Endothelial cell of umbilical vein (primary cell): ENCODE data around the gene VPS37D. TPM values are rescaled to one million over a fixed set of nuclear protein-coding genes. Genes with fewer than 3 reads are reported as not detected.

Source experiments
- BruUV-seq: library from RNA; stranded (reverse); fragments of 400-500 nt; replicated peaks from 2 replicates; lab custom pipeline; 2021; lab: Mats Ljungman, UMichigan
- CTCF ChIA-PET: fragments of 300-600, 350-600 bp; sonication (Branson Sonifier 250); formaldehyde crosslinking; loops from one replicate; lab custom pipeline; 2021; ENCODE audit warnings: antibody characterized with exemption, inconsistent platforms; lab: Charles Lee
- POLR2A ChIA-PET: fragments of 300-600, 350-600 bp; sonication (Branson Sonifier 250); formaldehyde crosslinking; loops from one replicate; lab custom pipeline; 2021; ENCODE audit warnings: antibody characterized with exemption, inconsistent platforms; lab: Charles Lee
- DNase-seq: peaks from one replicate; pipeline ENCODE4 v3.0.0-alpha.2; 2011; ENCODE audit warnings: low read depth, low spot score
- FAIRE-seq: peaks from 2 replicates; lab custom pipeline; 2011; peaks lifted over from hg19 to GRCh38; lab: Jason Lieb, UNC
- H2AFZ ChIP-seq: 2 replicates; pipeline ENCODE4 v1.6.0; 2012; ENCODE audit warnings: low read depth, low read length, control low read depth, inconsistent platforms
- H3K27ac ChIP-seq: 2 replicates; pipeline ENCODE4 v1.5.1; 2011; ENCODE audit warnings: low read depth, mild to moderate bottlenecking, control low read depth, low read length, moderate library complexity; ENCODE audit not compliant: insufficient read depth
- H3K27me3 ChIP-seq, 2 experiments: 2 replicates each; pipeline versions ENCODE4 v1.6.0 to v1.6.1; 2011; ENCODE audit warnings: low read length in 2 of 2, mixed read lengths in 1 of 2; ENCODE audit not compliant: control insufficient read depth in 2 of 2, insufficient read depth in 2 of 2
- H3K36me3 ChIP-seq, 2 experiments: 2 replicates in 1 of 2; 3 replicates in 1 of 2; pipeline ENCODE4 v1.5.1; 2011; ENCODE audit warnings: low read length in 2 of 2, mild to moderate bottlenecking in 1 of 2, moderate library complexity in 1 of 2; ENCODE audit not compliant: control insufficient read depth in 2 of 2, insufficient read depth in 2 of 2; ENCODE audit errors: extremely low read depth in 1 of 2
- H3K4me1 ChIP-seq: 3 replicates; pipeline ENCODE4 v1.5.1; 2011; ENCODE audit warnings: mild to moderate bottlenecking, low read length; ENCODE audit not compliant: control insufficient read depth, insufficient read depth; ENCODE audit errors: extremely low read depth
- H3K4me2 ChIP-seq: 2 replicates; pipeline ENCODE4 v1.6.1; 2011; ENCODE audit warnings: low read length, control low read depth, mixed read lengths; ENCODE audit not compliant: insufficient read depth
- H3K4me3 ChIP-seq, 3 experiments: fragments of 200-600 bp in 1 of 3; sonication (generic), shearing (Covaris generic) in 1 of 3; replicated peaks in 1 of 3; 2 replicates each; pipeline ENCODE4 v1.5.1; 2011 to 2016; ENCODE audit warnings: control low read depth in 3 of 3, low read length in 3 of 3, mild to moderate bottlenecking in 2 of 3, inconsistent platforms in 1 of 3, low read depth in 1 of 3, moderate library complexity in 1 of 3; ENCODE audit not compliant: insufficient read depth in 1 of 3
- H3K79me2 ChIP-seq: 2 replicates; pipeline ENCODE4 v1.6.0; 2012; ENCODE audit warnings: low read length, inconsistent platforms; ENCODE audit not compliant: control insufficient read depth, insufficient read depth
- H3K9ac ChIP-seq: replicated peaks from 2 replicates; pipeline ENCODE3; 2011; ENCODE audit warnings: low read length, control low read depth; ENCODE audit not compliant: insufficient read depth; ENCODE audit errors: extremely low read depth
- H3K9me1 ChIP-seq: replicated peaks from 3 replicates; pipeline ENCODE4 v1.6.0; 2011; ENCODE audit warnings: mild to moderate bottlenecking, low read length; ENCODE audit not compliant: control insufficient read depth, insufficient read depth; ENCODE audit errors: extremely low read depth
- H3K9me3 ChIP-seq: replicated peaks from 2 replicates; pipeline ENCODE4 v1.5.1; 2012; ENCODE audit warnings: low read length, inconsistent platforms; ENCODE audit not compliant: control insufficient read depth, insufficient read depth
- H4K20me1 ChIP-seq: replicated peaks from 2 replicates; pipeline ENCODE3; 2011; ENCODE audit warnings: mild to moderate bottlenecking, low read length; ENCODE audit not compliant: control insufficient read depth, insufficient read depth; ENCODE audit errors: extremely low read depth
- CTCF ChIP-seq, 2 donors: IDR thresholded peaks; 1 replicate in 1 of 2; 2 replicates in 1 of 2; pipeline ENCODE4 v1.5.1; 2011; ENCODE audit warnings: low read length in 2 of 2, mild to moderate bottlenecking in 2 of 2, moderate library complexity in 2 of 2, control low read depth in 1 of 2, inconsistent platforms in 1 of 2, low read depth in 1 of 2; ENCODE audit not compliant: insufficient read depth in 1 of 2; ENCODE audit errors: extremely low read depth in 1 of 2
- EZH2 ChIP-seq: IDR thresholded peaks from 2 replicates; pipeline ENCODE4 v1.6.1; 2012; ENCODE audit warnings: borderline replicate concordance, low read depth, mild to moderate bottlenecking, moderate library complexity, low read length, inconsistent platforms; ENCODE audit not compliant: severe bottlenecking
- FOS ChIP-seq: IDR thresholded peaks from 2 replicates; pipeline ENCODE4 v1.6.1; 2011; ENCODE audit warnings: mild to moderate bottlenecking, low read length, moderate library complexity, borderline replicate concordance; ENCODE audit not compliant: insufficient read depth
- GATA2 ChIP-seq: IDR thresholded peaks from 2 replicates; pipeline ENCODE4 v1.7.0; 2011; ENCODE audit warnings: low read depth, mild to moderate bottlenecking, moderate library complexity, mixed read lengths, low read length; ENCODE audit not compliant: insufficient read length, insufficient read depth
- JUN ChIP-seq: IDR thresholded peaks from 2 replicates; pipeline ENCODE4 v1.6.1; 2011; ENCODE audit warnings: borderline replicate concordance, low read depth; ENCODE audit not compliant: insufficient read length, insufficient read depth
- MYC ChIP-seq: IDR thresholded peaks from one replicate; pipeline ENCODE4 v1.6.1; 2011; ENCODE audit warnings: mild to moderate bottlenecking, low read depth, low read length
- POLR2A ChIP-seq: IDR thresholded peaks from 2 replicates; pipeline ENCODE4 v1.6.1; 2012; ENCODE audit warnings: low read depth, mild to moderate bottlenecking, control low read depth, low read length
- POLR2AphosphoS5 ChIP-seq: IDR thresholded peaks from 2 replicates; pipeline ENCODE4 v1.6.1; 2012; ENCODE audit warnings: low read depth, mild to moderate bottlenecking, control low read depth, low read length, moderate library complexity; ENCODE audit not compliant: insufficient read depth
- dilution Hi-C: fragments of 300-500 bp; cut with MboI; formaldehyde crosslinking; loops from one replicate; pipeline ENCODE4 v1.15.0; 2019; ENCODE audit warnings: low sequenced_read_pairs; ENCODE audit not compliant: extremely low pct_ligation_motif_present
- intact Hi-C: fragments of 100-400 bp; cut with micrococcal nuclease; formaldehyde crosslinking; loops from one replicate; pipeline ENCODE4 v1.10.0; 2022
- polyA plus RNA-seq, 4 experiments: library from polyadenylated mRNA; depleted of rRNA in 3 of 4; stranded (reverse) in 3 of 4; unstranded in 1 of 4; fragments of >200 nt; gene quantifications; 2 replicates each; pipeline versions ENCODE4 v1.2.1 to v1.2.3, GENCODE V29; 2011 to 2012; ENCODE audit warnings: missing spikeins in 1 of 4
- total RNA-seq: library from RNA; stranded (reverse); gene quantifications from 2 replicates; pipeline ENCODE4 v1.2.3, GENCODE V29; 2021
- TF ChIP-seq, protein P1 (sequence below): IDR thresholded peaks from 2 replicates; pipeline ENCODE4 v1.6.1; 2011; ENCODE audit not compliant: insufficient read depth, insufficient read length

The VPS37D gene
- total and polyA plus RNA-seq, 2 donors (not counting 3 experiments of a cell fraction or from before 2014, with no cell fraction given): 2.0 to 2.1 TPM

DNA sequence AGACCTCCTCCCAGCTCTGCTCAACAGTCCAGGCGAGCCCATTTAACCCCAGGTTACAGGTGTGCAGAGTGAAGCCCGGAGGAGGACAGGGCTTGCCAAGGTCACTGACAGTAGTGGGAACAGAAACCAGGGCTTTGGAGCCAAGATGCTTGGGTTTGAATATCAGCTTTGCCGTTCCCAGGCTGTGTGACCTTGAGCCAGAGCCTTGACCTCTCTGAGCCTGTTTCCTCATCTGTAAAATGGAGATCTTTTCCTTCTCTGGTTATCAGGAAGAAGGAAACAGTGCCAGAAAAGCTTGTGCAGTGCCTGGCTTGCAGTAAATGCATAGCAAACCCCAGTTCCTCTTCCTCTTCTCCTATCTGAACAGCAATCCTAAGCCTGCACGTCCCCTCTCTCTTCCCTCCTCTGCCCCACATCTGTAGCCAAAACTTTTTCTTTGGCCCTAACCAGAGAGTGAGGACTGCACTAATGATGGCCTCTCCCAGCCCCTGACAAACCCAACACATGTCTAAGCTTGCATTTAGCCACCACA, 21.9 kb upstream of the VPS37D start:
- dilution Hi-C loops: no loop called here
- FAIRE-seq (no peak), DNase-seq (no peak)
- no peak overlapping the region for H2AFZ ChIP-seq
- H3K4me1 ChIP-seq: peaks cover 4% of the 10 kb centered on the region
- peaks cover 2% of the 10 kb centered on the region for H3K9me3 ChIP-seq
- H4K20me1 ChIP-seq: no peaks in the 10 kb centered on the region
- H3K27me3 ChIP-seq: peaks cover 38 to 48% of the 10 kb centered on the region in 2 experiments
- no peak overlapping the region for H3K4me3 ChIP-seq
- no peaks in the 10 kb centered on the region for H3K9me1 ChIP-seq
- BruUV-seq: no TSS peak
- no peaks in the 10 kb centered on the region for H3K36me3 ChIP-seq
- no peak overlapping the region for H3K27ac ChIP-seq
- H3K4me2 ChIP-seq: no peak overlapping the region
- H3K9ac ChIP-seq: no peak overlapping the region
- intact Hi-C loops: no loop called here
- POLR2A ChIA-PET: no interaction called here
- TF ChIP-seq, protein P1, sequence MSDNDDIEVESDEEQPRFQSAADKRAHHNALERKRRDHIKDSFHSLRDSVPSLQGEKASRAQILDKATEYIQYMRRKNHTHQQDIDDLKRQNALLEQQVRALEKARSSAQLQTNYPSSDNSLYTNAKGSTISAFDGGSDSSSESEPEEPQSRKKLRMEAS: no peak
- TF ChIP-seq JUN (no peak), POLR2A (no peak), GATA2 (no peak), EZH2 (no peak), FOS (no peak), MYC (no peak), CTCF (IDR thresholded peaks at IDR 0.05; ENCODE audit: extremely low read depth in 1 of 2, insufficient read depth in 1 of 2, low read depth in 1 of 2, low read length in 2 of 2) (no peak), POLR2AphosphoS5 (no peak)
- no peaks in the 10 kb centered on the region for H3K79me2 ChIP-seq
- CTCF ChIA-PET: interaction anchor here (1.2 to 2.4 kb wide), 5 partner anchors 16 to 80 kb away, joined by 3 to 11 read pairs (median 4); no protein-coding TSS in a partner anchor
